Ovary (tissue), 3 donors: ENCODE results near the gene IRF2BP2.

ENCODE experiments used
- EP300 ChIP-seq: sonication (generic); formaldehyde crosslinking; IDR thresholded peaks from one replicate; pipeline ENCODE4 v1.6.1; 2017; ENCODE audit warnings: antibody characterized with exemption
- POLR2A ChIP-seq: fragments of 450-650 bp; IDR thresholded peaks from one replicate; pipeline ENCODE4 v1.6.1; 2017; ENCODE audit warnings: antibody characterized with exemption, mild to moderate bottlenecking, moderate library complexity
- TF ChIP-seq, protein P1 (sequence below), 3 donors: fragments of 450-650 bp in 2 of 3; fragments of 200-600 bp in 1 of 3; IDR thresholded peaks; one replicate each; pipeline versions ENCODE4 v1.5.1 to v1.8.0; 2016 to 2022; ENCODE audit warnings: antibody characterized with exemption in 3 of 3, mild to moderate bottlenecking in 1 of 3
- donor health status: DM: no; HTN: no; CAD: no.

DNA sequence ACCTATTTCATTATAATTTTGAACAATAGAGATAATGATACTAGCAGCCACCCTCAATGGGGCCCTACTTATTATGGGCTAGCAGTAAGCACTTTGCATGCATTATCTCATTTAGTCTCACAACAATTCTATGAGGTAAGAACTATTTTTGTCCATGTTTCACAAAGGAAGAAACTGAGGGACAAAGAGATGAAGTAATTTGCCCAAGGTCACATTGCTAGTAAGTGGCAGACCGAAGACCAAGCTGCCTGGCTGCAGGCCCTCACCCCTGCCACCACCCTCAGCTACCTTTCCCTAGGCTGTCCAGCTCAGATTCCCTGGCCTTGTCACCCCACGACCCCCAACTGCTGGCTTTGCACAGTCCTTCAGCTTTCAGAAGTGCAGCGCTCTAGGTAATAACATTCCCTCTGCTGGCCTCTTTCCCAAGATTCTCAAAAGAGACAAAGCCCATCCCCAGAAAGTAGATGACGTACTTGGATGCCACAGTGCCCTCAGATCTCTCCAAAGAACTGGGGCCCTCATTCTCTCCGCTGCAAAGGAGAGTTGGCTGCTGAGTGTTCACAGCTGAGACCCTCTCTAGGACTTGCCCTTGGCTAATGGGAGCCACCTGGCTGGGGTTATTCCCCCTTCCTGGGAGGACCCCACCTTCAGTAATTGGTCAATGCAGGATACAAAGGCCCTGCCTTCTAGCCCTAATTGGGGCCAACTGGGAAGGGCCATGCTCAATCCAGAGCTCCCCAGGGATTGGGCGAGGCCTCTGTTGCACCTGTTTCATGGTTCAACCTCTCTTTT, 39.5 kb downstream of the IRF2BP2 start:
- TF ChIP-seq POLR2A, result no peak
- TF ChIP-seq, protein P1, sequence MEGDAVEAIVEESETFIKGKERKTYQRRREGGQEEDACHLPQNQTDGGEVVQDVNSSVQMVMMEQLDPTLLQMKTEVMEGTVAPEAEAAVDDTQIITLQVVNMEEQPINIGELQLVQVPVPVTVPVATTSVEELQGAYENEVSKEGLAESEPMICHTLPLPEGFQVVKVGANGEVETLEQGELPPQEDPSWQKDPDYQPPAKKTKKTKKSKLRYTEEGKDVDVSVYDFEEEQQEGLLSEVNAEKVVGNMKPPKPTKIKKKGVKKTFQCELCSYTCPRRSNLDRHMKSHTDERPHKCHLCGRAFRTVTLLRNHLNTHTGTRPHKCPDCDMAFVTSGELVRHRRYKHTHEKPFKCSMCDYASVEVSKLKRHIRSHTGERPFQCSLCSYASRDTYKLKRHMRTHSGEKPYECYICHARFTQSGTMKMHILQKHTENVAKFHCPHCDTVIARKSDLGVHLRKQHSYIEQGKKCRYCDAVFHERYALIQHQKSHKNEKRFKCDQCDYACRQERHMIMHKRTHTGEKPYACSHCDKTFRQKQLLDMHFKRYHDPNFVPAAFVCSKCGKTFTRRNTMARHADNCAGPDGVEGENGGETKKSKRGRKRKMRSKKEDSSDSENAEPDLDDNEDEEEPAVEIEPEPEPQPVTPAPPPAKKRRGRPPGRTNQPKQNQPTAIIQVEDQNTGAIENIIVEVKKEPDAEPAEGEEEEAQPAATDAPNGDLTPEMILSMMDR (IDR thresholded peaks at IDR 0.05), result no peak
- no peak for TF ChIP-seq EP300
